ENCODE data around the gene ELAVL2.

GRCh38 chr9:23823986-23824829, 1.8 kb downstream of the ELAVL2 start:
- TF ChIP-seq CTCF (IDR thresholded peaks at IDR 0.05) (no peak), RELA (CRISPR knock-in tag; IDR thresholded peaks at IDR 0.05; ENCODE audit: borderline replicate concordance) (no peak), GABPB1 (CRISPR knock-in tag; IDR thresholded peaks at IDR 0.05) (no peak), ATF1 (CRISPR knock-in tag; IDR thresholded peaks at IDR 0.05) (no peak), TP53 (CRISPR knock-in tag; IDR thresholded peaks at IDR 0.05) (no peak), FOXP4 (CRISPR knock-in tag; IDR thresholded peaks at IDR 0.05) (no peak), PRRX2 (CRISPR knock-in tag; IDR thresholded peaks at IDR 0.05) (no peak), FOXJ3 (CRISPR knock-in tag; IDR thresholded peaks at IDR 0.05; ENCODE audit: borderline replicate concordance) (no peak), USF2 (CRISPR knock-in tag; IDR thresholded peaks at IDR 0.05) (no peak), E2F1 (CRISPR knock-in tag; IDR thresholded peaks at IDR 0.05) (no peak), ZNF121 (CRISPR knock-in tag; IDR thresholded peaks at IDR 0.05) (no peak)
